DOHH2 (cell line): ENCODE measurements around the gene MRPL44.

ENCODE experiments used
- H3F3A ChIP-seq: fragments of 200-600 bp; sonication (generic), shearing (Covaris generic); 2 replicates; pipeline ENCODE4 v1.6.0; 2016; ENCODE audit warnings: antibody characterized with exemption, mild to moderate bottlenecking; ENCODE audit not compliant: control insufficient read depth, insufficient read depth
- H3K27ac ChIP-seq: fragments of 200-600 bp; sonication (generic); 2 replicates; pipeline ENCODE4 v1.5.1; 2014; ENCODE audit warnings: low read depth, mild to moderate bottlenecking, low read length, moderate library complexity
- H3K27me3 ChIP-seq: fragments of 200-600 bp; sonication (generic); 2 replicates; pipeline ENCODE4 v1.6.1; 2014; ENCODE audit warnings: mild to moderate bottlenecking, low read length, mixed read lengths; ENCODE audit not compliant: control insufficient read depth
- H3K36me3 ChIP-seq: fragments of 200-600 bp; sonication (generic); 2 replicates; pipeline ENCODE4 v1.6.1; 2014; ENCODE audit warnings: mild to moderate bottlenecking, low read length, moderate library complexity, mixed read lengths; ENCODE audit not compliant: control insufficient read depth
- H3K4me1 ChIP-seq: fragments of 200-600 bp; sonication (generic); 2 replicates; pipeline ENCODE4 v1.6.1; 2014; ENCODE audit warnings: mild to moderate bottlenecking, low read length, mixed read lengths; ENCODE audit not compliant: control insufficient read depth
- H3K4me2 ChIP-seq: fragments of 200-600 bp; sonication (generic); 2 replicates; pipeline ENCODE4 v1.6.0; 2014; ENCODE audit warnings: mild to moderate bottlenecking, low read length, moderate library complexity
- H3K4me3 ChIP-seq: fragments of 200-600 bp; sonication (generic); 2 replicates; pipeline ENCODE4 v1.5.1; 2014; ENCODE audit warnings: mild to moderate bottlenecking, low read length, mixed read lengths
- H3K79me2 ChIP-seq: fragments of 200-600 bp; sonication (generic); 2 replicates; pipeline ENCODE4 v1.6.1; 2014; ENCODE audit warnings: mild to moderate bottlenecking, low read length, mixed read lengths; ENCODE audit not compliant: control insufficient read depth
- H3K9me2 ChIP-seq: fragments of 200-600 bp; sonication (generic); replicated peaks from 2 replicates; pipeline ENCODE4 v1.6.1; 2014; ENCODE audit warnings: mild to moderate bottlenecking, low read length, mixed read lengths; ENCODE audit not compliant: control insufficient read depth
- H3K9me3 ChIP-seq: fragments of 200-600 bp; sonication (generic); 2 replicates; pipeline ENCODE4 v1.6.1; 2014; ENCODE audit warnings: antibody characterized with exemption, low read length, mixed read lengths; ENCODE audit not compliant: control insufficient read depth, insufficient read depth
- H4K20me1 ChIP-seq: fragments of 200-600 bp; sonication (generic); 2 replicates; pipeline ENCODE4 v1.6.0; 2014; ENCODE audit warnings: low read depth, mild to moderate bottlenecking, antibody characterized with exemption, low read length, moderate library complexity; ENCODE audit not compliant: control insufficient read depth, insufficient read depth
- EZH2phosphoT487 ChIP-seq: fragments of 200-600 bp; sonication (generic); IDR thresholded peaks from 2 replicates; pipeline ENCODE4 v1.6.1; 2017; ENCODE audit warnings: borderline replicate concordance, mild to moderate bottlenecking, antibody characterized with exemption, low read length, moderate library complexity, mixed read lengths
- TF ChIP-seq, protein P1 (sequence below): fragments of 200-600 bp; sonication (generic); IDR thresholded peaks from one replicate; pipeline ENCODE4 v1.5.1; 2014; ENCODE audit warnings: antibody characterized with exemption, mild to moderate bottlenecking, low read depth, low read length; ENCODE audit not compliant: poor library complexity, severe bottlenecking

The MRPL44 gene

DNA sequence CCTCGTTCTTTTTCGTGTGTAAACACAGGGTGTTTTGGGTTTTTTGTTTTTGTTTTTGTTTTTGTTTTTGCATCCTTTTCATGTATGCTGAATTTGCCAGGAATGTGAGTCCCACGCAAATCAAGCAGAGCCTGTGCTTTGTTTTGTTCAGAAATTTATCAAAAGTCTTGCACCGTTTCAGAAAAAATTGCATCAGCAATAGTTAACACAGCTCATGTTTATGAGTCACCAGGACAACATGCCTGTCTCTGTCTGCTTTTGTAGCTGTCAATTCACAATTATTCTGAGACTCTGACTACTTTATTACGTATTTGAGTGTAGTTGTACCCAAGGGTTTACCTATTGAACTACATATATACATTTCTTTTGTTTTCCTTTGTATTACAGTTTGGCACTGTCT lies 38.3 kb downstream of the MRPL44 start:
- no peaks in the 10 kb centered on the region for H3K9me2 ChIP-seq
- no peaks in the 10 kb centered on the region; the same call in 1 of the 2 replicates for H3K27me3 ChIP-seq
- no peaks in the 10 kb centered on the region for H3F3A ChIP-seq
- H3K4me2 ChIP-seq = no peak overlapping the region
- no peaks in the 10 kb centered on the region for H3K4me1 ChIP-seq
- H3K9me3 ChIP-seq = no peaks in the 10 kb centered on the region
- H3K36me3 ChIP-seq = no peaks in the 10 kb centered on the region
- H4K20me1 ChIP-seq = no peaks in the 10 kb centered on the region
- no peak overlapping the region for H3K27ac ChIP-seq
- H3K79me2 ChIP-seq = no peaks in the 10 kb centered on the region
- no peak for TF ChIP-seq EZH2phosphoT487
- TF ChIP-seq, protein P1, sequence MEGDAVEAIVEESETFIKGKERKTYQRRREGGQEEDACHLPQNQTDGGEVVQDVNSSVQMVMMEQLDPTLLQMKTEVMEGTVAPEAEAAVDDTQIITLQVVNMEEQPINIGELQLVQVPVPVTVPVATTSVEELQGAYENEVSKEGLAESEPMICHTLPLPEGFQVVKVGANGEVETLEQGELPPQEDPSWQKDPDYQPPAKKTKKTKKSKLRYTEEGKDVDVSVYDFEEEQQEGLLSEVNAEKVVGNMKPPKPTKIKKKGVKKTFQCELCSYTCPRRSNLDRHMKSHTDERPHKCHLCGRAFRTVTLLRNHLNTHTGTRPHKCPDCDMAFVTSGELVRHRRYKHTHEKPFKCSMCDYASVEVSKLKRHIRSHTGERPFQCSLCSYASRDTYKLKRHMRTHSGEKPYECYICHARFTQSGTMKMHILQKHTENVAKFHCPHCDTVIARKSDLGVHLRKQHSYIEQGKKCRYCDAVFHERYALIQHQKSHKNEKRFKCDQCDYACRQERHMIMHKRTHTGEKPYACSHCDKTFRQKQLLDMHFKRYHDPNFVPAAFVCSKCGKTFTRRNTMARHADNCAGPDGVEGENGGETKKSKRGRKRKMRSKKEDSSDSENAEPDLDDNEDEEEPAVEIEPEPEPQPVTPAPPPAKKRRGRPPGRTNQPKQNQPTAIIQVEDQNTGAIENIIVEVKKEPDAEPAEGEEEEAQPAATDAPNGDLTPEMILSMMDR = no peak
- no peak overlapping the region for H3K4me3 ChIP-seq

DNA sequence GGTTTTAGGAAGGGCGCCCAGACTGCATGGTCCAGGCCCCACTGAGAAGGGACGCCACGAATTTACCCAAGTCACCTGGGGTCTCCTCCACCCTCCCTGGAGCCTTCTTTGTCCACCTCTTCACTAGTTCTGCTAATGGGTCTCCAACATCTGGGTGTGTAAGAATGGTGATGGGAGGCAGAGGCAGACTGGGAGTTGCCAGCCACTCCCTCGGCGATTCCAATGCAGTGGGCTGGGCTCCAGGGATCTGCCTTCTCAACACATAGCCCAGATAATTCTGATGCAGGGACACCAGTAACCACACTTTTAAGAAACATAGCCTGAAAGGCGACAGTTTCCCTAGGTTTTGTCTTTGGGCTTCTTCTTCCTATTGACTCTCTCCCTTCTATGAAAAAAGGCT lies 39.1 kb downstream of the MRPL44 start:
- TF ChIP-seq, protein P1 = no peak
- no peak for TF ChIP-seq EZH2phosphoT487
- H4K20me1 ChIP-seq = no peaks in the 10 kb centered on the region
- H3K27me3 ChIP-seq = no peaks in the 10 kb centered on the region; the same call in 1 of the 2 replicates
- no peak overlapping the region for H3K4me2 ChIP-seq
- no peaks in the 10 kb centered on the region for H3K36me3 ChIP-seq
- no peaks in the 10 kb centered on the region for H3K4me1 ChIP-seq
- H3K79me2 ChIP-seq = no peaks in the 10 kb centered on the region
- no peak overlapping the region for H3K4me3 ChIP-seq
- no peak overlapping the region for H3K27ac ChIP-seq
- H3K9me2 ChIP-seq = no peaks in the 10 kb centered on the region
- no peaks in the 10 kb centered on the region for H3F3A ChIP-seq
- H3K9me3 ChIP-seq = no peaks in the 10 kb centered on the region

DNA sequence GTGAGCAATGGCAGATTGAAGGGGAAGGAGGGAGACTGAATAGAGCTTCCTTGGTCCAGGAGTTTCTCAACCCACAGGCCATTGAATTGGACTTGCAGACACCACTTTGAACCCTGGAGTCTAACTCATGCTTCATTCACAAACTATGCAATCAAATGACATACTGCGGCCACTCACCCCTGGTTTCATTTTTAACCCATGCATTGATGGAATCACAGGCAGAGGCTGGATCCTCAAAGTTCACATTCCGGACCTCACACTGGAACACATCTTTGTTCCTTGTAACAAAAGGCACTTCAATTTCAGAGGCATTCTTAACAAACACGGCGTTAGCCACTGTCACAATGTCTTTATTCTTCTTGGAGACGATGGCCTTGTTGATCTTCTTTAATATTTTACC lies 40.7 kb downstream of the MRPL44 start:
- no peaks in the 10 kb centered on the region; the same call in 1 of the 2 replicates for H3K27me3 ChIP-seq
- no peaks in the 10 kb centered on the region for H3K9me2 ChIP-seq
- H3K36me3 ChIP-seq = no peaks in the 10 kb centered on the region
- TF ChIP-seq EZH2phosphoT487 = no peak
- TF ChIP-seq, protein P1 = no peak
- no peak overlapping the region for H3K27ac ChIP-seq
- no peaks in the 10 kb centered on the region for H3F3A ChIP-seq
- no peaks in the 10 kb centered on the region for H3K4me1 ChIP-seq
- H3K9me3 ChIP-seq = no peaks in the 10 kb centered on the region
- H3K4me2 ChIP-seq = no peak overlapping the region
- no peak overlapping the region for H3K4me3 ChIP-seq
- no peaks in the 10 kb centered on the region for H4K20me1 ChIP-seq
- no peaks in the 10 kb centered on the region for H3K79me2 ChIP-seq

DNA sequence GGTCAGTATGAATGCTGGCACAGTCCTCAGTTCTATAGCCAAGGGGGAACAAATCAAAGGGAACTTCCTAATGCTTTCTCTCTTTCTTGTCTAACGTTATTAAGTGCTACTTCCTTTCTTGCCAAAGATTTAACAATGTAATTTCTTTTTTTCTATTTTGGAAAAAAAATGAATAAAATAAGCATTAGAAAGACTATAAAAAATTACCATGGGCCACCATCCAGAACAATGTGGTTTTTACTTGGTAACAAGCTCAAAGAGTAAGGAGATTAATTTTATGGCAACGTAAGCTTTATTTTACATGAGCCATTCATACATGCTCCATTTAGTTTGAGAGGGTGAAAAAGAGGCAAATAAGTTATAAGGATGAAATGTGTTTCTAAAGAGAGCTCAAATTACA lies 41.7 kb downstream of the MRPL44 start:
- Histone ChIP-seq H3K4me2 (no peak overlapping the region), H3K9me2 (no peaks in the 10 kb centered on the region), H3K79me2 (no peaks in the 10 kb centered on the region), H3F3A (no peaks in the 10 kb centered on the region), H3K9me3 (no peaks in the 10 kb centered on the region), H3K27me3 (no peaks in the 10 kb centered on the region; the same call in 1 of the 2 replicates), H3K4me3 (no peak overlapping the region), H3K27ac (no peak overlapping the region), H4K20me1 (no peaks in the 10 kb centered on the region), H3K36me3 (no peaks in the 10 kb centered on the region), H3K4me1 (no peaks in the 10 kb centered on the region)
- TF ChIP-seq EZH2phosphoT487 = no peak
- TF ChIP-seq, protein P1 = no peak
